ENCODE results near the gene PIM2.
A peak's percentile ranks its signal among the peaks of the same experiment; 100 is the strongest.

PIM2 gene

GRCh38 chrX:48940404-48940955, 21.7 kb upstream of the PIM2 start:
- Mint-ChIP-seq H3K27me3 (no peaks in the 10 kb centered on the region), H3K9me3 (no peaks in the 10 kb centered on the region), H3K27ac (peak overlapping the region; percentile 94), H3K4me3 (peak overlapping the region; percentile 72), H3K4me1 (ENCODE audit: low read depth) (peaks cover 85% of the 10 kb centered on the region), H3K36me3 (ENCODE audit: low read depth) (peaks cover 75% of the 10 kb centered on the region)
- peak; percentile 47 for DNase-seq

GRCh38 chrX:48939524-48940228, 20.9 kb upstream of the PIM2 start:
- Mint-ChIP-seq H3K4me1 (ENCODE audit: low read depth) (peaks cover 93% of the 10 kb centered on the region), H3K36me3 (ENCODE audit: low read depth) (peaks cover 83% of the 10 kb centered on the region)
- DNase-seq = peak; percentile 58

GRCh38 chrX:48938721-48939425, 20.0 kb upstream of the PIM2 start:
- Mint-ChIP-seq H3K4me3 (peak overlapping the region; percentile 72), H3K9me3 (peaks cover 3% of the 10 kb centered on the region), H3K36me3 (ENCODE audit: low read depth) (peaks cover 85% of the 10 kb centered on the region), H3K4me1 (ENCODE audit: low read depth) (peaks cover 94% of the 10 kb centered on the region), H3K27me3 (no peaks in the 10 kb centered on the region), H3K27ac (peak overlapping the region; percentile 94)
- DNase-seq = peak; percentile 79

More at GRCh38 chrX:48939524-48940228, 20.9 kb upstream of the PIM2 start:
- H3K4me3 Mint-ChIP-seq = peak overlapping the region; percentile 72
- H3K27me3 Mint-ChIP-seq = no peaks in the 10 kb centered on the region
- peak overlapping the region; percentile 94 for H3K27ac Mint-ChIP-seq
- H3K9me3 Mint-ChIP-seq = peaks cover 3% of the 10 kb centered on the region

GRCh38 chrX:48937054-48937907, 18.5 kb upstream of the PIM2 start:
- Mint-ChIP-seq H3K4me3 (peak overlapping the region; percentile 72), H3K27ac (peak overlapping the region; percentile 94), H3K4me1 (ENCODE audit: low read depth) (peaks cover 88% of the 10 kb centered on the region), H3K27me3 (no peaks in the 10 kb centered on the region), H3K9me3 (peaks cover 3% of the 10 kb centered on the region), H3K36me3 (ENCODE audit: low read depth) (peaks cover 84% of the 10 kb centered on the region)
- DNase-seq = peak; percentile 93

GRCh38 chrX:48936429-48937053, 17.7 kb upstream of the PIM2 start:
- Mint-ChIP-seq H3K4me1 (ENCODE audit: low read depth) (peaks cover 80% of the 10 kb centered on the region), H3K27ac (peak overlapping the region; percentile 94), H3K9me3 (peaks cover 3% of the 10 kb centered on the region), H3K36me3 (ENCODE audit: low read depth) (peaks cover 78% of the 10 kb centered on the region), H3K4me3 (peak overlapping the region; percentile 72), H3K27me3 (no peaks in the 10 kb centered on the region)
- DNase-seq = no peak

- peak overlapping the region; percentile 44 for H3K4me3 Mint-ChIP-seq
- peaks cover 3% of the 10 kb centered on the region for H3K9me3 Mint-ChIP-seq
- H3K27ac Mint-ChIP-seq = peak overlapping the region; percentile 94
- H3K27me3 Mint-ChIP-seq = no peaks in the 10 kb centered on the region
- DNase-seq = no peak
- H3K4me1 Mint-ChIP-seq (ENCODE audit: low read depth) = peaks cover 74% of the 10 kb centered on the region
- H3K36me3 Mint-ChIP-seq (ENCODE audit: low read depth) = peaks cover 78% of the 10 kb centered on the region
Measured at GRCh38 chrX:48935301-48935670, 16.5 kb upstream of the PIM2 start.

- Mint-ChIP-seq H3K36me3 (ENCODE audit: low read depth) (peaks cover 75% of the 10 kb centered on the region), H3K4me3 (peak overlapping the region; percentile 44)
Measured at GRCh38 chrX:48934581-48935300, 15.9 kb upstream of the PIM2 start.

GRCh38 chrX:48933757-48934156, 14.9 kb upstream of the PIM2 start:
- peak overlapping the region; percentile 94 for H3K27ac Mint-ChIP-seq
- peaks cover 73% of the 10 kb centered on the region for H3K36me3 Mint-ChIP-seq (ENCODE audit: low read depth)
- peak overlapping the region; percentile 60 for H3K4me3 Mint-ChIP-seq

More at GRCh38 chrX:48934581-48935300, 15.9 kb upstream of the PIM2 start:
- peaks cover 71% of the 10 kb centered on the region for H3K4me1 Mint-ChIP-seq (ENCODE audit: low read depth)
- DNase-seq = peak; percentile 49
- no peaks in the 10 kb centered on the region for H3K27me3 Mint-ChIP-seq
- H3K9me3 Mint-ChIP-seq = peaks cover 3% of the 10 kb centered on the region
- H3K27ac Mint-ChIP-seq = peak overlapping the region; percentile 94

GRCh38 chrX:48927736-48928382, 9.0 kb upstream of the PIM2 start:
- peaks cover 6% of the 10 kb centered on the region for H3K27me3 Mint-ChIP-seq
- H3K36me3 Mint-ChIP-seq (ENCODE audit: low read depth) = peaks cover 73% of the 10 kb centered on the region
- H3K4me1 Mint-ChIP-seq (ENCODE audit: low read depth) = peaks cover 38% of the 10 kb centered on the region
- H3K4me3 Mint-ChIP-seq = no peak overlapping the region
- H3K9me3 Mint-ChIP-seq = no peaks in the 10 kb centered on the region
- no peak overlapping the region for H3K27ac Mint-ChIP-seq
- DNase-seq = no peak

More at GRCh38 chrX:48933757-48934156, 14.9 kb upstream of the PIM2 start:
- H3K27me3 Mint-ChIP-seq = no peaks in the 10 kb centered on the region
- peaks cover 61% of the 10 kb centered on the region for H3K4me1 Mint-ChIP-seq (ENCODE audit: low read depth)
- peaks cover 3% of the 10 kb centered on the region for H3K9me3 Mint-ChIP-seq
- peak; percentile 50 for DNase-seq

GRCh38 chrX:48927123-48927522, 8.3 kb upstream of the PIM2 start:
- H3K9me3 Mint-ChIP-seq = no peaks in the 10 kb centered on the region
- peaks cover 42% of the 10 kb centered on the region for H3K4me1 Mint-ChIP-seq (ENCODE audit: low read depth)
- peaks cover 6% of the 10 kb centered on the region for H3K27me3 Mint-ChIP-seq
- peaks cover 74% of the 10 kb centered on the region for H3K36me3 Mint-ChIP-seq (ENCODE audit: low read depth)
- H3K27ac Mint-ChIP-seq = peak overlapping the region; percentile 44
- no peak overlapping the region for H3K4me3 Mint-ChIP-seq
- no peak for DNase-seq

GRCh38 chrX:48924270-48924669, 5.4 kb upstream of the PIM2 start:
- Mint-ChIP-seq H3K4me1 (ENCODE audit: low read depth) (peaks cover 63% of the 10 kb centered on the region), H3K36me3 (ENCODE audit: low read depth) (peaks cover 79% of the 10 kb centered on the region), H3K4me3 (no peak overlapping the region), H3K27ac (peak overlapping the region; percentile 75), H3K27me3 (peaks cover 12% of the 10 kb centered on the region), H3K9me3 (no peaks in the 10 kb centered on the region)
- no peak for DNase-seq

GRCh38 chrX:48923771-48924170, 4.9 kb upstream of the PIM2 start:
- peaks cover 12% of the 10 kb centered on the region for H3K27me3 Mint-ChIP-seq
- H3K4me1 Mint-ChIP-seq (ENCODE audit: low read depth) = peaks cover 65% of the 10 kb centered on the region
- H3K4me3 Mint-ChIP-seq = no peak overlapping the region
- DNase-seq = no peak
- no peaks in the 10 kb centered on the region for H3K9me3 Mint-ChIP-seq
- peak overlapping the region; percentile 75 for H3K27ac Mint-ChIP-seq
- peaks cover 81% of the 10 kb centered on the region for H3K36me3 Mint-ChIP-seq (ENCODE audit: low read depth)

GRCh38 chrX:48920718-48921104, 1.9 kb upstream of the PIM2 start:
- peak overlapping the region; percentile 92 for H3K27ac Mint-ChIP-seq
- H3K36me3 Mint-ChIP-seq (ENCODE audit: low read depth) = peaks cover 83% of the 10 kb centered on the region
- H3K4me3 Mint-ChIP-seq = peak overlapping the region; percentile 88
- H3K9me3 Mint-ChIP-seq = no peaks in the 10 kb centered on the region
- DNase-seq = no peak
- peaks cover 59% of the 10 kb centered on the region for H3K4me1 Mint-ChIP-seq (ENCODE audit: low read depth)
- H3K27me3 Mint-ChIP-seq = peaks cover 21% of the 10 kb centered on the region

All from activated T-cell treated with anti-CD3 and anti-CD28 coated beads, Interleukin-2, amount 50 U/mL, for 24 hours (primary cell).